GM19351 (cell line): ENCODE data around the gene TRPM8.
"Not testable (repeated sequence)": the region's sequence is repeated elsewhere in the genome, so short reads cannot be mapped to it uniquely, and the experiment has no call there.

Experiments used
- ATAC-seq: cut with Tn5 transposase; IDR thresholded peaks from one replicate; pipeline ENCODE4 v1.9.1; 2021; ENCODE audit warnings: mild to moderate bottlenecking, moderate library complexity; ENCODE audit not compliant: unreplicated experiment

Gene TRPM8

GRCh38 chr2:233935426-233935825 is 18.3 kb downstream of the TRPM8 start:
- no peak for ATAC-seq

- ATAC-seq, result no peak
These were observed 18.9 kb downstream of the TRPM8 start for GRCh38 chr2:233936089-233936488.

- no peak for ATAC-seq
These were observed 21.6 kb downstream of the TRPM8 start for GRCh38 chr2:233938676-233939370.

- no peak for ATAC-seq
These were observed 23.5 kb downstream of the TRPM8 start for GRCh38 chr2:233940376-233941276.

- no peak for ATAC-seq
These were observed 25.6 kb downstream of the TRPM8 start for GRCh38 chr2:233942731-233943130.

- no peak for ATAC-seq
These were observed 27.1 kb downstream of the TRPM8 start for GRCh38 chr2:233944269-233944668.

- no peak for ATAC-seq
These were observed 27.5 kb downstream of the TRPM8 start for GRCh38 chr2:233944722-233945121.

- no peak for ATAC-seq
These were observed 28.0 kb downstream of the TRPM8 start for GRCh38 chr2:233945146-233945545.

GRCh38 chr2:233950078-233950825 is 33.1 kb downstream of the TRPM8 start:
- ATAC-seq, result no peak

GRCh38 chr2:233952335-233952734 is 35.2 kb downstream of the TRPM8 start:
- no peak for ATAC-seq

GRCh38 chr2:233953087-233953801 is 36.1 kb downstream of the TRPM8 start:
- ATAC-seq, result no peak

GRCh38 chr2:233960203-233960602 is 43.0 kb downstream of the TRPM8 start:
- ATAC-seq, result no peak

- ATAC-seq, result no peak
These were observed 44.7 kb downstream of the TRPM8 start for GRCh38 chr2:233961905-233962304.

GRCh38 chr2:233964581-233964980 is 47.4 kb downstream of the TRPM8 start:
- no peak for ATAC-seq

GRCh38 chr2:233965032-233965603 is 47.9 kb downstream of the TRPM8 start:
- no peak for ATAC-seq

GRCh38 chr2:233965646-233966045 is 48.5 kb downstream of the TRPM8 start:
- not testable (repeated sequence) for ATAC-seq

GRCh38 chr2:233966388-233966787 is 49.2 kb downstream of the TRPM8 start:
- no peak for ATAC-seq

- ATAC-seq, result no peak
These were observed 50.0 kb downstream of the TRPM8 start for GRCh38 chr2:233967164-233967563.

GRCh38 chr2:233968556-233968955 is 51.4 kb downstream of the TRPM8 start:
- no peak for ATAC-seq

GRCh38 chr2:233972460-233972859 is 55.3 kb downstream of the TRPM8 start:
- ATAC-seq, result not testable (repeated sequence)
